Epithelial cell of alveolus of lung (primary cell): ENCODE measurements around the gene ADAMTSL2. TPM values are rescaled to one million over a fixed set of nuclear protein-coding genes. Genes with fewer than 3 reads are reported as not detected.

ENCODE experiments used
- total RNA-seq: library from RNA; depleted of rRNA; stranded (reverse); fragments of >200 nt; gene quantifications from 2 replicates; pipeline ENCODE4 v1.2.1, GENCODE V29; 2015

The ADAMTSL2 gene
- total RNA-seq: 0.26 and 2.4 TPM in 2 replicates

GRCh38 chr9:133534346-133535291 lies at the start of gene ADAMTSL2:
TSS of gene ADAMTSL2 (plus strand) at chr9:133534704. CDS start at chr9:133536713, 2,009 bp downstream.

DNA sequence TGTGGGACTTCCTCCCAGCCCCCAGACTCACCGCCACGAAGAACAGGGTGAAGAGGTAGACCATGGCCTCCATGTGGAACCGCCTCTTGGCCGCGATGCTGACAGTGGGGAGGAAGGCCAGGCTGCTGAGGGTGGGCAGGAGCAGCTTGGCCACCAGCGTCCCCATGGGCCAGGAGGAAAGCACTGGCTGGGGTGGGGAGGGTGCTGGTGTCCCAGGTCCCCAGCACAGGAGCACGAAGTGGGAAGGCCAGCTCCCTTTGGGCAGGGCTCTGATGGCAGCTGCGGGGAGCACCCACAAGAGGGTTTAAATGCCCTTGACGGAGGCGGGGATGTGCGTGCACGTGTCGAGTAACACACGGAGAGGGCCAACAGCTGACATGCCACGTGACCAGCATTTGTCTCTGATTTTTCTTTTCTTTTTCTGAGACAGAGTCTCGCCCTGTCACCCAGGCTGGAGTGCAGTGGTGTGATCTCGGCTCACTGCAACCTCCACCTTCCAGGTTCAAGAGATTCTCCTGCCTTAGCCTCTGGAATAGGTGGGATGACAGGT lies 9.8 kb upstream of the ADAMTSL2 start, which contains the start of gene MYMK:
TSS of gene MYMK (minus strand) at position 281 of the 550 bp plus-strand sequence. CDS start at position 166, 115 bp downstream.

DNA sequence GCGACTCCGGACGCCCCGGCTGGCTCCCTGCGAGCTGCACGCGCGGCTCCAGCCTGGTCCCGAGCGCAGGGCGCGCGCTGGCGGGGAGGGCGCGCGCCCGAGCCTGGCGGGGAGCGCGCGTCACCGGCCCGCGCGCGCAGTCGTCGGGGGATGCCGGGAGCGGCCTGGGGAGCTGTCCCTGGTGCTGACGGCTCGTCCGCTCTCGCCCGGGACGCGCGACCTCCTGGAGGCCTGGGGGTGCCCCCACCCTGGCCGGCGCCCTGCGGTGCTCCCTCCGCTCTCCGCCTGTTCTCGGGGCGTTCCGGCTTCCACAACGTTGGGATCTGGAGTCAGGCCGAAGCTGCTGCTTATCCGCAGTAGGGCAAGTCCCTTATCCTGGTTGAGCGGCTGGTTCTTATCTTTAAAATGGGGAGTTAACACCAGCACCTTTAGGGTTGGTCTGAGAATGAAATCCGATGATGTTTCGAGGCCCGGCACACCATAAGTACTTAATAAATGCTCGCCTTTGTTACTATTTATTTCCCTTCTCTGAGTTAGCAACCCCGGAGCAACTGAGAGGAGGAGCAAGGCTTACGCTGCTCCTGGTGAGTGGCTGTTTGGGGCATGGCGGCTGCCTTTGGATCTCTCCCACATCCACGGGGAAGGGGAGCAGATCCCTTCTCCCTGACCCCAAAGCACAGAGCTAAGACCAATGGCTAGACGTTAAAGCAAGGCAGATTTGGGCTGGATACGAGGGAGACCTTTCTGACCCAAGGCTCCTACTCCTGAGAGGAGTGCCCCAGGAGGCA lies 75.0 kb downstream of the ADAMTSL2 start, which contains the start of gene FAM163B:
TSS of gene FAM163B (minus strand) at position 79 of the 788 bp plus-strand sequence. CDS start 29,166 bp downstream, outside the sequence.

Other genes with a start within 250 kb of the ADAMTSL2 start
- 12.8 and 18.4 TPM in 2 replicates for gene SURF6, start 198.5 kb upstream of the ADAMTSL2 start, total RNA-seq
- gene MED22, start 186.6 kb upstream of the ADAMTSL2 start, total RNA-seq: 19.3 and 20.9 TPM in 2 replicates
- gene RPL7A, start 186.5 kb upstream of the ADAMTSL2 start, total RNA-seq: 3,220 and 5,278 TPM in 2 replicates
- gene SURF1, start 178.2 kb upstream of the ADAMTSL2 start, total RNA-seq: 37.9 TPM in 2 replicates
- 10.0 and 14.5 TPM in 2 replicates for gene SURF2, start 178.2 kb upstream of the ADAMTSL2 start, total RNA-seq
- 295 and 445 TPM in 2 replicates for gene SURF4, start 158.6 kb upstream of the ADAMTSL2 start, total RNA-seq
- 0.13 and 1.4 TPM in 2 replicates for gene STKLD1, start 158.3 kb upstream of the ADAMTSL2 start, total RNA-seq
- gene REXO4, start 116.7 kb upstream of the ADAMTSL2 start, total RNA-seq: 14.7 and 18.2 TPM in 2 replicates
- 0.39 and 4.0 TPM in 2 replicates for gene ADAMTS13, start 112.3 kb upstream of the ADAMTSL2 start, total RNA-seq
- 5.8 and 9.4 TPM in 2 replicates for gene CACFD1, start 74.7 kb upstream of the ADAMTSL2 start, total RNA-seq
- 3.5 and 28.6 TPM in 2 replicates for gene SLC2A6, start 55.6 kb upstream of the ADAMTSL2 start, total RNA-seq
- gene MYMK, start 9.7 kb upstream of the ADAMTSL2 start, total RNA-seq: 1.0 TPM in 1 of 2 replicates, not detected in the other
- 2.2 TPM in 1 of 2 replicates, not detected in the other for gene FAM163B, start 74.7 kb downstream of the ADAMTSL2 start, total RNA-seq
- not detected in 2 replicates for gene DBH, start 101.7 kb downstream of the ADAMTSL2 start, total RNA-seq
- gene SARDH, start 203.6 kb downstream of the ADAMTSL2 start, total RNA-seq: 6.7 and 9.4 TPM in 2 replicates